HepG2 (cell line): ENCODE results near the gene NSF.
"Not testable (repeated sequence)": the region's sequence is repeated elsewhere in the genome, so short reads cannot be mapped to it uniquely, and the experiment has no call there.

ENCODE experiments used
- JUN ChIP-seq: sonication (generic); formaldehyde crosslinking; IDR thresholded peaks from 2 replicates; pipeline ENCODE4 v1.4.0; 2020; ENCODE audit warnings: mild to moderate bottlenecking, missing genetic modification reagents
- MAFF ChIP-seq: IDR thresholded peaks from 2 replicates; pipeline ENCODE4 v1.6.1; 2011; ENCODE audit warnings: low read depth, low read length, improper control_type of control experiment
- POLR2AphosphoS5 ChIP-seq: IDR thresholded peaks from 2 replicates; pipeline ENCODE4 v1.6.1; 2012; ENCODE audit warnings: low read depth, low read length
- ZBTB20 ChIP-seq: sonication (generic); formaldehyde crosslinking; IDR thresholded peaks from 2 replicates; pipeline ENCODE4 v1.8.1; 2023; ENCODE audit warnings: missing genetic modification reagents, low read depth, mild to moderate bottlenecking, borderline replicate concordance
- ZNF776 ChIP-seq: sonication (generic); formaldehyde crosslinking; IDR thresholded peaks from 2 replicates; pipeline ENCODE4 v1.4.0; 2020; ENCODE audit warnings: mild to moderate bottlenecking, missing genetic modification reagents

DNA sequence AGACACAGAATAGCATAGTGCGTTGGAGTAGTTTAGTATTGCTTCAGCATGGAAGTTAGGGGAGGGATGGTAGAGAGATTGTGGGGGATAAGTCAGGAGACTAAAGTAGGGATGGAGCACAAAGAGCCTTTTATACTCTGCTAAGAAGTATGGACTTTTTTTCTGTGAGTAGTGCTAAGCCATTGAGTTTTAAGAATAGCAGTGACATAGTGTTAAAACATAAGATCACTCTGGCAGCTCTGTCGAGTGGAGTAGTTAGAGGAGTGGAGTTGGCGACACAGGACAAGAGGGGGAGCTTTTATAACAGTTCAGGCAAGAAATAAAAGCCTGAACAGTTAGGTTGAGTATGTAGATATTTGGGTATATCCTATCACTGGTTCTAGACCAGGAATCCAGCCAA is 106.1 kb downstream of the NSF start:
- not testable (repeated sequence) for TF ChIP-seq JUN (CRISPR knock-in tag); ZNF776 (CRISPR knock-in tag); ZBTB20 (CRISPR knock-in tag); MAFF; POLR2AphosphoS5
